NCI-H345 treated with DMSO at 0.1 percent for 48 hours (cell line): ENCODE data around the gene SMIM11.
"Not testable (repeated sequence)": the region's sequence is repeated elsewhere in the genome, so short reads cannot be mapped to it uniquely, and the experiment has no call there.

Experiments
- DNase-seq: peaks from one replicate; lab custom pipeline; 2025; ENCODE audit not compliant: unreplicated experiment; lab: John Stamatoyannopoulos, UW

SMIM11 gene

DNA sequence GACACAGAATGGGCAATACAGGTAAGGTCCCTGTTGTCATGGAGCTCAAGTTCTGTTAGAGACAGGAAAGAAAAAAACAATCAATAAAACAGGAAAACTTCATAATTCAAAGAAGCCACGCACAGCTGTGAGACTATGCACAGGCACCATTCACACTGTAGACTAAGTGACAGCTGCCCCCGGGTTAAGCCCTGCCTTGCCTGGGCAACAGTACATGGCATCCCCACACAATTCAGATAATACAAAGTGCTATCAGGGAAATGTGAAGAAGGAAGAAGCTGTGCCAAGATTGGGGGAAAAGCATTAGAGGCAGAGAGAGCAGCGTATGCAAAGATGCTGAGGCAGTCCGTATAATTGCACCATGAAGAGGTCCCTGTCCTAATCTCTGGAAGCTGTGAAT, 20.5 kb upstream of the SMIM11 start:
- DNase-seq, result no peak

DNA sequence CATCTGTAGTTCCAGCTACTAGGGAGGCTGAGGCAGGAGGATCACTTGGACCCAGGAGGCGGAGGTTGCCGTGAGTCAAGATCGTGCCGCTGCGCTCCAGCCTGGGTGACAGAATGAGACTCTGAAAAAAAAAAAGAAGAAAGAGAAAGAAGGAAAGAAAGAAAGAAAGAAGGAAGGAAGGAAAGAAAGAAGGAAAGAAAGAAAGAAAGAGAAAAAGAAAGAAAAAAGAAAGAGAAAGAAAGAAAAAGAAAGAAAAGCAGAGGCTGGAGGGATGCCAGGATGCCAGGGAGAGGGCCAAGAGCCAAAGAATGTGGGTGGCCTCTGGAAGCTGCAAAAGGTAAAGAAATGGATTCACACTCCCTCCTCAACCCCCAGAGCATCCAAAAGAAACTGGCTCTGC, 19.7 kb upstream of the SMIM11 start:
- no peak for DNase-seq

DNA sequence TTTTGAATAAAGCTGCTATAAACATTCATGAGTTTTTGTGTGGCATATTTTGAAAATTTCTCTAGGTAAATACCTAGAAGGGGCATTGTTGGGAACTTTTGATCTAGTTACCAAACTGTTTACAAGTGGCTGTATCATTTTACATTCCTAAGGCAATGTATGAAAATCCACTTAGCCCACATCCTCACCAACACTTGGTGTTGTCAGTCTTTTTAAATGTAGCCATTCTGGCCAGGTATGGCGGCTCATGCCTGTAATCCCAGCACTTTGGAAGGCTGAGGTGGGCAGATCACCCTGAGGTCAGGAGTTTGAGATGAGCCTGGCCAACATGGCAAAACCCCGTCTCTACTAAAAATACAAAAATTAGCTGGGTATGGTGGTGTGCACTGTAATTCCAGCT, 17.4 kb upstream of the SMIM11 start:
- DNase-seq, result no peak

DNA sequence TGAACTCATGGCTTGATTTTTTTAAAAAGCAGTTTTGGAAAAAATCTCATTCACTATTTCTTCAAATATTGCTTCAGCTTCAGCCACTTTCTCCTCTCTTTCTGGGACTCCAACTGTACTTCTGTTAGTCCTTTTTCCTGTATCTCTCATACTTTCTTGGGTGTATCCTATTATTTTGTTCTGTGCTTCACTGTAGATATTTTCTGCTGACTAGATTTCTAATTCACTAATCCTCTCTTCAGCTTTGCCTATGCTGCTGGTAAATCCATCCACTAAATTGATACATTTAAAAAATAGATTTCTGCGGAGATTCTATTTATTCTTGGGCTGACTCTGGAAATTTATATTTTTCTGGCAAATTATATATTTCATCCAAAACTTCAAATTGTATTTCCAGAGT, 16.4 kb upstream of the SMIM11 start:
- DNase-seq, result no peak

DNA sequence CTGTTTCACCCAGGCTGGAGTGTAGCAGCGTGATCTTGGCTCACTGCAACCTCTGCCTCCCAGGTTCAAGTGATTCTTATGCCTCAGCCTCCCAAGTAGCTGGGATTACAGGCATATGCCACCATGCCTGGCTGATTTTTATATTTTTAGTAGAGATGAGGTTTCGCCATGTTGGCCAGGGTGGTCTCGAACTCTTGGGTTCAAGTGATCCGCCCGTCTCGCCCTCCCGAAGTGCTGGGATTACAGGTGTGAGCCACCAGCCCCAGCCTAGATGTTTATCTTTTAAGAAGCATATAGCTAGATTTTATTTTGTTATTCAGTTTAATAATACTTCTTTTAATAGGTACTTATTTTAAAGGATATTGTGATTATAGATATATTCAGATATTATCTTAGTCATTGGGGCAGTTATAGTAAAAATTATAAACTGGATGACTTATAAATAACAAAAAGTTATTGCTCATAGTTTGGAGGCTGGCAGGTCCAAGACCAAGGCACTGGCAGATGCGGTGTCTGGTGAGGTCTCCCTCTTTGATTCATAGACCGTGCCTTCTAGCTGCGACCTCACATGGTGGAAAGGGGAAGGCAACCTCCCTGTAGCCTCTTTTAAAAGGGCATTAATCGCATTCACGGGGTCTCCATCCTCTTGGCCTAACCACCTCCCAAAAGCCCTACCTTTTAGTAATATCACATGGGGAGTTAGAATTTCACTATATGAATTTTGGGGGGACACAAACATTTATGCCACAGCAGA, 14.6 kb upstream of the SMIM11 start:
- DNase-seq, result no peak

DNA sequence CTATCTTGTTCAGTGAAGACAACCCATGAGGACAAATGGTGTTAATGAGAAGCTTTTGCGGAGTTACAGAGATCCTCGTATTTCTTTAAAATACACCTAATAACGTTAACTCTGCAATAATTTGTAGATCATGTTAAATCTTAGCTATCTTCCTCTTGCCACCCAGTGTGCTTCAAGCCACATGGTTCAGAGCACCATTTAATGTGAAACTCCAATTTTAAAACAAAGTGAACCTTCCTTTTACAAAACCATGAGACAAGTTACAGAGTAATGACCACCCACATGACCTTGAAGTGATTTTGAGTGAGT, 13.2 kb upstream of the SMIM11 start:
- no peak for DNase-seq

DNA sequence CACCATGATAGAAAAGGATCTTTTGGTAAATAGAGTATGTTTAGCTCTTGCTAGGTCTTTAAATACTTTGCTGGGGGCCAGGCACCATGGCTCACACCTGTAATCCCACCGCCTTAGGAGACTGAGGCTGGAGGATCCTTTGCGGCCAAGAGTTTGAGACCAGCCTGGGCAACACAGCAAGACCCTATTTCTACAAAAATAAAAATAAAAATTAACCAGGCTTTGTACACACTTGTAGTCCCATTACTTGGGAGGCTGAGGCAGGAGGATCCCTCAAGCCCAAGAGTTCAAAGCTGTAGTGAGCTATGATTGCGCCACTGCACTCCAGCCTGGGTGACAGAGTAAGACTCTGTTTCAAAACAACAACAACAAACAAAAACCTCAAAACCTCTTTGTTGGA, 12.6 kb upstream of the SMIM11 start:
- DNase-seq, result no peak

DNA sequence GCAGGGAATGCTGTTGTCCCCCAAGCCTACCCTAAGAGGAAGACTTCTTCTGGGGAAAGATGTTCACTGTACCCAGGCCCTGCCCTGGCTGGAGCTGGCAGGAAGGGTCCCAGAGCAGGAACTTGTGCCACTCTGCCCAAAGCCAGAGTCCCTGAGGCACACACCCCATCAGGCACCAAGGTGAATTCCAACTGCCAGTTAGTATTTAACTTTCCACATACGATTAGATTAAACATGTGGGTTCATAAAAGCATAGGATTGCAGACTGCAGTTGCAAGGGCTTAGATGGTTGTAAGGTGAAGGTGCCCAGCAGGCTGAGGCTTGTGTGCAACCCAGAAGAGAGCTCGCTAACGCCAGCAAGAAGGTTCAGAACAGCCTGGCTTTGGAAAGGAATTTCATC, 11.6 kb upstream of the SMIM11 start, which contains the start of gene KCNE2:
TSS of gene KCNE2 (plus strand) at position 274 of the 400 bp plus-strand sequence. CDS start 6,473 bp downstream, outside the sequence.
- DNase-seq, result no peak

DNA sequence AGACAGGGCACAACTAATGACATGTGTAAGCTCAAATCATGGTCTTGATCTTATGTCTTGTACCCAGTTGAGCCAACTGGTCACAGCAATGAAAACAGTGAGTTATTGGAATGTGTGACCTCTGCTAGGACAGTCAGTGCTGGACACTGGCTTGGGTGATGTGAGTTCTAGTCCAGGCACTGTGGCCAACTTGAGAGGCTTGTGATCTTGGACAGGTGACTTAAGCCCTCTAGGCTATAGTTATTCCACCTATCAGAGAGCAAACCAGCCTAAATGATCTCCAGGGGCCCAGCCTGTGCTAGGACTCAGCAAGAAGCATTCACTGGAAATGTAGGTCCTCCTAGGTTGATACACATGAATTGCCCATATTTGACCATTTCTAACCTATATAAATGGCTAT, 10.4 kb upstream of the SMIM11 start:
- no peak for DNase-seq

DNA sequence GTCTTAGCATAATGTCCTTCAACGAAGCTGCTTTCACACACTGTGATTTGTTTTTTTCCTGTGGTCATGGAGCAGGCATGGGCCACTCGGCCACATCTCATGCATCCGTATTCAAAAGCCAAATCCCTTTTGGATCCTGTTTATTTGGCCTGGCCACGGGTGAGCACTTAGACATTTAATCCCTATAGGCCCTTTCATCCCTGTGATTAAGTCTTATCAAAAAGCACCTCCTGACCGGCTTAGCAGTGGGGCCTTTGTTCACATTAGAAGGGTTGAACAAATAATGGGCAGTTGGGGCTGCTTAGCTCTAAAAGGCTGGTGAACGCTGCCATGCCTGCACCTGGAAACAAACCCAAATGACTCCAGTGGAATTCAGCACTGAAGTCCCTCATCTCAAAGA, 9.5 kb upstream of the SMIM11 start:
- no peak for DNase-seq

DNA sequence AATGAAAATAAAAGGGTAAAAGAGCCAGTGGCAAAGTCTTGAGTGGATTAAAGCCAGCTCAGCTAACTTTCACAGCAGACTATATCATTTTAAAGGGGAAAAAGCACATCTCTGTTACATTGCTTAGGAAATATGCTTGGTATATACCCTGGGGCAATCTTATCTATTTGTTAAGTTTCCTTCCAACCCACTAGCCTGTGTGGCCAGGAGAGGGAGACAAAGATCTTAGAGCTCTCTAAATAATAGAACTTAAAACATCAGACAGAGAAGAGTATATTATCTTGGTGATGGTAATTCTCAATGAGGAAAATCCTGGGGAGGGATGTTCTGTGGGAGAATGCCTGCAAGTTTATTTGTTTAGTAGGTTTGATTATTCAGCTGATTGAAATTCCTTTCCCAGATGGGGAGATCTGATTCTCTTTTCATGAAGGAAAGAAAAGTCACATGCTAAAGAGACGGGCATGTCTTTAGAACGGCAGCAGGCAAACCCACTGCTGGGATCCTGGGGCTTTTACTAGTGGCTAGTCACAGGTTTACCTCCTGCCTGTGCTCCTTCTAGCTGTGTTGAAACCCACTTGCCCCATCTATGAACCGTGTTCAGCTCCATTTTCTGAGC, 7.9 kb upstream of the SMIM11 start:
- peak; percentile 62 for DNase-seq

DNA sequence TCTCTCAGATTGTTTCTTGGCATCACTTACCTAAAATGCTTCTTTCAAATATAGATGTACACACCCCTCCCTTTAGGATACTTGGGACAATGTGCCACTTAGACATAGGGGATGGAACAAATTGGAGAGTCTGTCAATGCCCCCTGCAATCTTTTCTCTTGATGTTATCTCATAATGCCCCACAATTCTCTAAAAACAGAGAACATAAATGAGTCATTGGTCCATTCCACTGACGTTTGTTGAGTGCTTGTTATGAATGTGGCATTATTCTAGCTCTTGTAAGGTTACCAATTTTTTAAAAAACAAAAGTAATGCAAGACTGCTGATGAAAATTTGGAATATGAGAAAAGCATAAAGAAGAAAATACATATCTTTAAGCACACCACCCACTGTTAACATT, 5.6 kb upstream of the SMIM11 start:
- no peak for DNase-seq

DNA sequence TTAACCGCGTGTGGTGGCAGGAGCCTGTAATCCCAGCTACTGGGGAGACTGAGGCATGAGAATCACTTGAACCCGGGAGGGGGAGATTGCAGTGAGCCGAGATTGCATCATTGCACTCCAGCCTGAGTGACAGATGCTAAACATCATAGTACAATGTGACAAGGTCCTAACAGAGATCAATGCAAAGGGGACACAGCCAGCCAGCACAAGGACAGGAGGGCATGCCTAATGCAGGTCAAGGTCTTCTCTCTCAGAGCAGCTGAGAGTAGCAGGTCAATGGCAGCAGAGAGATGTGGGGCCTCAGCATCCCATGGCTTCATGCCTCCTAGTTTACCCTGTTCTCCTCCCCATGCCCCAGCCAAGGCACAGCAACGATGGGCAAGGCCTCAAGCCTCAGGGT, 3.0 kb upstream of the SMIM11 start:
- no peak for DNase-seq

DNA sequence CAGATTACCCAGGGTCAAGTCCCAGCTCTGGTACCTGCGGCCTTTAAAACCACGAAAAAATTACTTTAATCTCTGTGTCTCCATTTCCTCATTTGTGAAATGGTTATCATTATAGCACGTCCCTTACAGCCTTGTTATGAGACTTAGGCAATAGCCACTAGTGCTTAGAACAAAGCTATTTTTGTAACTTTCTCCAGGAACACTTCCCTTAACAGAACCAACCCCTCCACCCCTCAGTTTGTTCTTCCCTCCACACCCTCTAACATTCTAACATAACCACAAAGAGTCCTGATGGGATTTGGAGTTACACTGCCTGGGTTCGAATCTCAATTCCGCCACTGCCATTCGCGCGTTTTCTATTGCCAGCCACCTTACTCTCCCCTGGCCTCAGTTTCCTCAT, 845 bp upstream of the SMIM11 start:
- DNase-seq, result not testable (repeated sequence)

DNA sequence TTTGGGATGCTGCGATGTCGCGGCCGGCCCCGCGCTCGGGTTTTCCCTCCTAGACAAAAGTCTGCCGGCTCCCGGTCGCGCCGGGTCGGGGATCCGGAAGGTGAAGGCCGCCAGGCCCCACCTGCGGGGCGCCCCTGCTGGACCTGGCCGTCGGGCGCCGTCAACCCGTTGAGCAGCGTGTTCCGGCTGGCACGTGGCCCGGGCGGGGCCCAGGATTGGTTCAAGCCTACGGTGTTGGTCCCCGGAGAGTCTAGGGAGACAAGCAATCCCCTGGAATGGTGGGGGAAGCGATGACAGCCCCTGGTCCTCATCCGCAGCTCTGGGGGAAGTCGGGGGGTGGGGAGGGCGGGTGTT, 289 bp downstream of the SMIM11 start:
- DNase-seq, result not testable (repeated sequence)

DNA sequence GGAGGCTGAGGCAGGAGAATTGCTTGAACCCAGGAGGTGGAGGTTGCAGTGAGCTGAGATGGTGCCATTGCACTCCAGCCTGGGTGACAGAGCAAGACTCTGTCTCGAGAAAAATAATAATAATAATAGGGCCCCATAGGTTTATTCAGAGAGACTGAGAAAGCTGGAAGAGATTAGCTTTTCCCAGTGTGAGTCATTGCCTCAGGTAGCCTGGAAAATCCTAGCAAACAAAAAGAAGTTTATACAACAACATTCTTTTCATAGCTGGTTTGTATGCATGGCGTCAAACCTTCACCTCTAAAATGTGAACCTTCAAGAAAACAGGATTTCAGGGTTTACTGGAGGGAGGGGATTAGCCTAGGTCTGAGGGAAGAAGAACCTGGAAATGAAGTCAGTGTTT, 7.8 kb downstream of the SMIM11 start:
- not testable (repeated sequence) for DNase-seq

DNA sequence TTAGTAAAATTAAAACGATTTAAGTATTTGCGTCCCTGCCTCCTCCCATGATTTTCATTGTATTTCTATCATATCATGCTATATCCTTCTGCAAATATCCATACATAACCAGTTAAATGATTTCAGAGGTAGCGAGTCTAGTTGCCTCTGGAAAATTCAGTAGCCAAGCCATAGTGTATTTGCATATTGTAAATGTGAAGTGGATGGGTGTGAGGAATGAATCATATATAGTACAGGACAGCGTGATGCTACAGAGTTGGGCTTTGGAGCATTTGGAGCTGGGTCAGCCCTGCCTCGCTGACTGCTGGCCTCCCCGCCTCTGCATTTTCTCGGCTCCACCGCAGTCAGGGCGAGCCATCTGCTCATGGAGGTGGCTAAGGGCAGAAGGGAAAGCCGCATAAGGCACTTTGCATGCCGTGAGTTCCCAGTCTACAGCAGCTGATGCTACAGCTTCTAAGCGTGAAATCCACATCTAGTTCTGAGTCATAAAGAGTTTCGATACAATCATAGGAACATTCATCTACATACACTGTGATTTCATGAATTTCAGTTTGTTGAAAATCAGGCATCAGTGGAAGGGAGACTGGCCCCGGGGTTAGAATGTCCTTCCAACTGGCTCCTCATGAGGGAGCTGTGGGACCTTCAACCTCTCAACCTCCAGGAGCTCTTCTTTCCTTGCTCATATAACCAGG, 8.6 kb downstream of the SMIM11 start:
- DNase-seq, result not testable (repeated sequence)

DNA sequence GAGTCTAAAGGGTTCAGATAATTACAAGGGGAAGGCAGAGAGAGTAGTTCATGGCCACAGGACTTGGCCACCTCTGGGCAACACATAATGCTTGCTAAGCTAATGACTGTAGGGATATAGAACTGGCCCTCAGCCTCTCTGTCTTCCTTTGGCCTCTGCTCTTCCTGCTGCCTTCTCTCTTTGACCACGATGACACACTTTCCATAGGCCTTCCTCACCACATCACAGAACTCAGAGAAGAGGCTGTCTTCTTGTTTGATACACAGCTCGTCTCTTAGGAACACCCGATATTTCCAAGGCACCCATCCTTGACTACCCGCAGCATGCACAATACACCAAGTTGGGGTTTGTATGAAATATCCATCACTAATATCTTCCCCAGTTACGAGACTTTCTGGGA, 25.2 kb downstream of the SMIM11 start:
- DNase-seq, result not testable (repeated sequence)

DNA sequence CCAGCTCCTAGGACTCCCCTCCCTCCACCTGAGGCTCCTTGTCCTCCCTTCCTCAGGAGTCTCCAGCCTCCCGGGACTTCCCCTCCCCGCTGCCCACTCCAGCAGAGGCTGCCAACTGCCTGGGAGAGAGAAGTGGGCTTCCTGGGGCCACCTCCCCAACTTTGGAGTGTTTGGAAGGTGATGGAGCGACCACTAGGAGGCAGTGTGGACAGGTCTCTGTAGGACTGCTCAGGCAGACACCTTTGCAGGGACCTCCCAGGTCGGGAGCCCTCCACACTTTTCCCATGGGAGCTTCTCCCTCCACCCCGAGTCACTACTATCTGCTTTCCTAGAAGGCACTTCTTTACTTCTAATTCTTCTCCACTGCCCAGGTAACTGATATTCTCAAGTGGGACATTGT, 29.4 kb downstream of the SMIM11 start:
- DNase-seq, result not testable (repeated sequence)

DNA sequence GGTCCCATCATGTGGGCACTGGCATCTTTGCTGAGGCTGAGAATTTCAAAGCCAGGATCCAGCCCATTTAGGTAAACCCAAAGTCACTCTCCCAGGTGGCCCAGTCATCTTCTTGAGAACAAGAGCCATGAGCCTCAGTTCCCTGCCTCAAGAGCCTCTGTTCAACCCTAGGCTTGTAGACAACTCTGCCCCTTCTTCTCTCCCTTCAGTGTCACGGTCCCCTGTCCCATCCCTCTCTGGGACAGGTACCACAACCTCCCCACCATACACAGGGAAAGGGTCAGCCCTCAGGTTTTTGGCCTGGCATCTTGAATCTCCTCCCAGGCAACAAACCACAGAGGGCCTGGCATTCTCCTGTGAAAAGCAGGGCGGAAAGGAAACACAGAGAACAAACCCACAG, 30.4 kb downstream of the SMIM11 start:
- not testable (repeated sequence) for DNase-seq

DNA sequence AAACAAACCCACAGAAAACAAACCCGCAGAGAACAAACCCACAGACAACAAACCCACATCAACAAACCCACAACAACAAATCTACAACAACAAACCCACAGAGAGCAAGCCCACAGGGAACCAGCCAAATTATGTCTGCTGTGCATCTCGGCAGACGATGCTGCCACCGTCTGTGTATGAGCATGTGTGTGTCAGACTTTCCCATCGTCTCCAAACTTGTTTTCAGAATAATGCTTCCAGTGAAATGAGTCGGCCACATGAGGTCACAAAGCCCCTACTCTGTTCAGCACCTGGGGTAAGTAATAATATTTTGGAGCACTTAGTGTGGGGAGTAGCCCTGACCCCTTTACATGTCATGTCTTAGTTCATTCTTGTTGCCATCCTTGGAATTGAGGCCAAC, 30.8 kb downstream of the SMIM11 start:
- DNase-seq, result not testable (repeated sequence)

DNA sequence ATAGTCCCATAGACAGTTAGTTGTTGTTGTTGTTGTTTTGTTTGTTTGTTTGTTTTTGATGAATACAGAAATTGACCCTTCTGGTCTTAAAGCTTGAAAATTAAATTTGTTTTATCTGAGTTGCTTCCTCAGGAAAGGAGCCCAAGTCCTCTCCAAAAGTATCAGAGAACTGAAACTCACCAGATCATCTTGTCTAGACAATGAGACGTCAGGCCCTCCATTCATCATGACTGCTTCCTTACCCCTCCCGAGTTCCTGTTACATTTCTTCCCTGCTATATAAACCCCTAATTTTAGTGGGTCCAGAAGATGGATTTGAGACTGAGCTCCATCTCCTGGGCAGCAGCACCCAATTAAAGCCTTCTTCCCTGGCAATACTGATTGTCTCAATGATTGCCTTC, 31.4 kb downstream of the SMIM11 start:
- DNase-seq, result not testable (repeated sequence)
